Measurements from ENCODE around the gene AGRN.

Gene AGRN

GRCh38 chr1:1047963-1048362 lies 28.0 kb downstream of the AGRN start:
- TF ChIP-seq CTCF (IDR thresholded peaks at IDR 0.05; ENCODE audit: unreplicated experiment in 3 of 3), result no peak
- Mint-ChIP-seq H3K4me1 (no peaks in the 10 kb centered on the region), H3K36me3 (ENCODE audit: low read depth) (peaks cover 27% of the 10 kb centered on the region), H3K27me3 (ENCODE audit: low read depth) (no peaks in the 10 kb centered on the region), H3K9me3 (no peaks in the 10 kb centered on the region), H3K4me3 (no peak overlapping the region), H3K27ac (no peak overlapping the region)

GRCh38 chr1:1048765-1049164 lies 28.8 kb downstream of the AGRN start:
- no peak overlapping the region for H3K4me3 Mint-ChIP-seq
- no peak for TF ChIP-seq CTCF (IDR thresholded peaks at IDR 0.05; ENCODE audit: unreplicated experiment in 3 of 3)
- peaks cover 26% of the 10 kb centered on the region for H3K36me3 Mint-ChIP-seq (ENCODE audit: low read depth)
- no peaks in the 10 kb centered on the region for H3K4me1 Mint-ChIP-seq
- no peaks in the 10 kb centered on the region for H3K27me3 Mint-ChIP-seq (ENCODE audit: low read depth)
- H3K9me3 Mint-ChIP-seq, result no peaks in the 10 kb centered on the region
- no peak overlapping the region for H3K27ac Mint-ChIP-seq

GRCh38 chr1:1049318-1050165 lies 29.6 kb downstream of the AGRN start:
- no peak overlapping the region for H3K4me3 Mint-ChIP-seq
- H3K36me3 Mint-ChIP-seq (ENCODE audit: low read depth), result peaks cover 24% of the 10 kb centered on the region
- no peaks in the 10 kb centered on the region for H3K4me1 Mint-ChIP-seq
- no peaks in the 10 kb centered on the region for H3K27me3 Mint-ChIP-seq (ENCODE audit: low read depth)
- H3K27ac Mint-ChIP-seq, result no peak overlapping the region
- TF ChIP-seq CTCF (IDR thresholded peaks at IDR 0.05; ENCODE audit: unreplicated experiment in 3 of 3), result no peak
- H3K9me3 Mint-ChIP-seq, result no peaks in the 10 kb centered on the region

GRCh38 chr1:1050577-1051052 lies 30.7 kb downstream of the AGRN start:
- Mint-ChIP-seq H3K4me3 (no peak overlapping the region), H3K27me3 (ENCODE audit: low read depth) (no peaks in the 10 kb centered on the region), H3K36me3 (ENCODE audit: low read depth) (peaks cover 23% of the 10 kb centered on the region), H3K9me3 (no peaks in the 10 kb centered on the region), H3K27ac (no peak overlapping the region), H3K4me1 (no peaks in the 10 kb centered on the region)
- no peak for TF ChIP-seq CTCF (IDR thresholded peaks at IDR 0.05; ENCODE audit: unreplicated experiment in 3 of 3)

GRCh38 chr1:1051127-1051810 lies 31.3 kb downstream of the AGRN start:
- Mint-ChIP-seq H3K4me3 (no peak overlapping the region), H3K27ac (no peak overlapping the region), H3K4me1 (no peaks in the 10 kb centered on the region), H3K9me3 (no peaks in the 10 kb centered on the region), H3K36me3 (ENCODE audit: low read depth) (peaks cover 26% of the 10 kb centered on the region), H3K27me3 (ENCODE audit: low read depth) (peaks cover 4% of the 10 kb centered on the region)
- TF ChIP-seq CTCF (IDR thresholded peaks at IDR 0.05; ENCODE audit: unreplicated experiment in 3 of 3), result no peak

All from nephron (organoid).